ENCODE measurements around the gene TRMO. TPM values are rescaled to one million over a fixed set of nuclear protein-coding genes. Genes with fewer than 3 reads are reported as not detected.

Gene TRMO, protein sequence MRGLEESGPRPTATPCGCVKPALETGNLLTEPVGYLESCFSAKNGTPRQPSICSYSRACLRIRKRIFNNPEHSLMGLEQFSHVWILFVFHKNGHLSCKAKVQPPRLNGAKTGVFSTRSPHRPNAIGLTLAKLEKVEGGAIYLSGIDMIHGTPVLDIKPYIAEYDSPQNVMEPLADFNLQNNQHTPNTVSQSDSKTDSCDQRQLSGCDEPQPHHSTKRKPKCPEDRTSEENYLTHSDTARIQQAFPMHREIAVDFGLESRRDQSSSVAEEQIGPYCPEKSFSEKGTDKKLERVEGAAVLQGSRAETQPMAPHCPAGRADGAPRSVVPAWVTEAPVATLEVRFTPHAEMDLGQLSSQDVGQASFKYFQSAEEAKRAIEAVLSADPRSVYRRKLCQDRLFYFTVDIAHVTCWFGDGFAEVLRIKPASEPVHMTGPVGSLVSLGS
- 31.2 TPM for total RNA-seq

DNA sequence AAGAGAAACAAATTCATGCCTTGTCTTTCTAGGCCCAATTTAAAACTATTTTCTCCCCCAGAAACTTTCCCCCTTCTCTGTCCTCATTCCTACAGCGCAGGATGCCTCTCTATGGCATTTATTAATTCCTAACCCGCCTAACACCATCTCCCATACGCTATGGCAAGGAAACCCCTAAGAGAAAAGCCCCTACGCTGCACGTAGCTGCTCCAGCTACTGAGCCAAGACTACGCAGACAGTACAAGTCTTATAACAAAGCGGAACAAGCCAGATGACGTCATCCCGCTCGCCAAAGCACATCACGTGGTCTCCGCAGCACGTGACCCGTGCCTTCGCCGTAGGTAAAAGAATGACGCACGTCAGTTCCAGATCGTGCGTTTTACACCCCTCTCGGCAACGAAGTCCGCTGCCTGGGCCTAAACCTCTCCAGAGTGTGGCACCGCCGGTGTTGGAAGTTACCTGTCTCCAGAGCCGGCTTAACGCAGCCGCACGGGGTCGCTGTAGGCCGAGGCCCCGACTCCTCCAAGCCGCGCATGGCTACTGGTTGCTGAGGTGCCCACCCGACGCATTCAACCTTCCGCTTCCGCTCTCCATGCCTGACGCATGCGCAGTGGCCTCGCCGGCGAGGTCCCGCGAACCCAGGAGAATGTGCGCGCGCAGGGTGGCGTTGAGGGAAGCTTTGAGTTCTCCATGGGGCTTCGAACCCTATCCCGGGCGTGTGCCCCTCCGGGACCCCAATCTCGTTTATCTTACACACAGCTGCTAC is at the start of gene TRMO:
TRMO (minus strand) TSS at position 542 of the 766 bp plus-strand sequence; CDS start at position 535, 7 bp downstream.

DNA sequence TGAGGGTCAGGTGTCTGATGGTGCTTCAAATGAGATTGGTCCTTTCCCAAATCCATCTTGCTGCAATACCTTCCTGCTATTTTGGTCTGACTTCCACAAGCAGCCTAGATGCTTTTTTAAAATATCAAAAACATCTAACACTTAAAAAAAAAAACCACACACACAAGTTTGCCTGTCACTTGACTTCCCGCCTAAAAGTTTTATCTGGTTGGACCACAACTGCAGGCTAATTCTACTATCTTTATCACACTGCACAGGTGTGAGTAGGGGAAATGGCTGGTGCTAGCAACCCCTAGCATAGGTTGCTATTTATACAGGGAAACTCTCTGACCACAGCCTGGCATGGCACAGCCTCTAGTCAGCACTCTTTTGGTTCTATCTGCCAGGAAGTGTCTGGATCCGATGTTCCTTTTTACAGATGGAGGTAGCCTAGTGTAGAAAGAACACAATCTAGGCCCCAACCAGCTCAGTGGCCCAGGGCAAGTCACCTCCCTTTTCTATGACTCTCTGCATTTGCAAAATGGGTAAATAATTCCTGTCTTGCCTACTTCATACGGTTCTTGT is 15.9 kb upstream of the TRMO start, which contains the start of gene HEMGN:
HEMGN (minus strand) TSS at position 92 of the 564 bp plus-strand sequence; CDS start at position 56, 36 bp downstream.

Other genes with a start within 250 kb of the TRMO start
- 26.7 TPM for gene XPA, start 225.2 kb downstream of the TRMO start, total RNA-seq
- not detected for gene FOXE1, start 69.3 kb downstream of the TRMO start, total RNA-seq
- gene HEMGN, start 15.7 kb upstream of the TRMO start, total RNA-seq: 6.4 TPM
- 17.8 TPM for gene ANP32B, start 60.8 kb upstream of the TRMO start, total RNA-seq
- gene NANS, start 134.2 kb upstream of the TRMO start, total RNA-seq: 26.4 TPM
- 4.4 TPM for gene TRIM14, start 196.7 kb upstream of the TRMO start, total RNA-seq